Measurements from ENCODE around the gene FGF12. TPM values are rescaled to one million over a fixed set of nuclear protein-coding genes. Genes with fewer than 3 reads are reported as not detected.

The FGF12 gene
- total and polyA plus RNA-seq, 2 of the 13 experiments (the other 11 are each of a cell fraction or from before 2014, with no cell fraction given) = 0.07 TPM; not detected in 1

- no peak overlapping the region for H2AFZ ChIP-seq (ENCODE audit: low read length)
- WGBS (ENCODE audit: low lambda C conversion rate) = 2% methylated on average over 3 of the region's 3 CpGs
- FAIRE-seq (no peak), ATAC-seq (no peak), DNase-seq (ENCODE audit: low spot score) (no peak)
- H3K79me2 ChIP-seq (ENCODE audit: insufficient read depth, low read length) = no peaks in the 10 kb centered on the region
- in situ Hi-C loops (cut with HindIII; ENCODE audit: extremely low pct_ligation_motif_present, low pct_unique_long_range_greater_than_20kb) (no loop called here), intact Hi-C loops (cut with micrococcal nuclease; ENCODE audit: unreplicated experiment) (no loop called here)
- no peaks in the 10 kb centered on the region for H3K27me3 ChIP-seq (ENCODE audit: control insufficient read depth in 1 of 2, insufficient read depth in 2 of 2, low read length in 2 of 2)
- TF ChIP-seq PLSCR1 (CRISPR knock-in tag; IDR thresholded peaks at IDR 0.05; ENCODE audit: borderline replicate concordance) = no peak
- TF ChIP-seq SCMH1 (CRISPR knock-in tag; IDR thresholded peaks at IDR 0.05; ENCODE audit: borderline replicate concordance) = no peak
- no peak for TF ChIP-seq E2F5 (CRISPR knock-in tag; conservative IDR thresholded peaks at IDR 0.05)
- no peak for TF ChIP-seq PRDM15 (CRISPR knock-in tag; IDR thresholded peaks at IDR 0.05)
- no peak for TF ChIP-seq IRX3 (CRISPR knock-in tag; IDR thresholded peaks at IDR 0.05; ENCODE audit: borderline replicate concordance, low read depth)
- no peak for TF ChIP-seq SALL2 (CRISPR knock-in tag; IDR thresholded peaks at IDR 0.05)
- no peak for TF ChIP-seq MYPOP (CRISPR knock-in tag; IDR thresholded peaks at IDR 0.05)
- TF ChIP-seq ZFY (CRISPR knock-in tag; IDR thresholded peaks at IDR 0.05) = no peak
- TF ChIP-seq FOXK1 (CRISPR knock-in tag; IDR thresholded peaks at IDR 0.05; ENCODE audit: borderline replicate concordance, low read depth) = no peak
- no peak for TF ChIP-seq ZNF180 (CRISPR knock-in tag; IDR thresholded peaks at IDR 0.05; ENCODE audit: borderline replicate concordance, low read depth)
- TF ChIP-seq GLI4 (CRISPR knock-in tag; IDR thresholded peaks at IDR 0.05; ENCODE audit: borderline replicate concordance) = no peak
- no peak for TF ChIP-seq NPAS2 (CRISPR knock-in tag; IDR thresholded peaks at IDR 0.05; ENCODE audit: borderline replicate concordance)
- TF ChIP-seq ETS1 (CRISPR knock-in tag; IDR thresholded peaks at IDR 0.05) = no peak
- no peak for TF ChIP-seq MATR3 (CRISPR knock-in tag; IDR thresholded peaks at IDR 0.05)
- no peak for TF ChIP-seq ARHGAP35 (CRISPR knock-in tag; IDR thresholded peaks at IDR 0.05; ENCODE audit: borderline replicate concordance)
- no peak for TF ChIP-seq ZNF782 (CRISPR knock-in tag; IDR thresholded peaks at IDR 0.05; ENCODE audit: borderline replicate concordance)
- no peaks in the 10 kb centered on the region for H3K36me3 ChIP-seq (replicated peaks in 1 of 2; ENCODE audit: control insufficient read depth in 1 of 2, insufficient read depth in 2 of 2, low read length in 2 of 2)
- H3K9me3 ChIP-seq (ENCODE audit: low read length) = no peaks in the 10 kb centered on the region
- no peaks in the 10 kb centered on the region for H3K4me1 ChIP-seq (ENCODE audit: insufficient read depth, low read length)
- no peak overlapping the region for H3K9ac ChIP-seq (ENCODE audit: insufficient read depth, low read depth, low read length)
- no peak overlapping the region for H3K27ac ChIP-seq (ENCODE audit: extremely low read length, insufficient read depth, low read length)
- H4K20me1 ChIP-seq (ENCODE audit: insufficient read depth, low read length) = no peaks in the 10 kb centered on the region
- POLR2A ChIA-PET = no interaction called here
- no peak overlapping the region for H3K4me3 ChIP-seq (replicated peaks in 1 of 3; ENCODE audit: insufficient read depth in 1 of 3, low read depth in 2 of 3, low read length in 3 of 3)
- CTCF ChIA-PET (ENCODE audit: low intra/inter-chr PET ratio, low total read pairs) = no interaction called here
- H3K4me2 ChIP-seq (ENCODE audit: low read depth, low read length) = no peak overlapping the region
- BruUV-seq (replicated peaks) = no TSS peak
These were observed 424.1 kb downstream of the FGF12 start for GRCh38 chr3:192303235-192303634.

All from HepG2 (cell line).